Measurements from ENCODE around the gene EXOC4.

- TF ChIP-seq EZH2 (IDR thresholded peaks at IDR 0.05; ENCODE audit: low read length, missing control alignments) = no peak
- no peak for TF ChIP-seq CTCF (conservative IDR thresholded peaks at IDR 0.05 in 1 of 2, IDR thresholded peaks at IDR 0.05 in 1 of 2; ENCODE audit: low read depth in 1 of 2, low read length in 2 of 2)
These were observed 286.1 kb downstream of the EXOC4 start for GRCh38 chr7:133539016-133539415.

All from fibroblast of lung (primary cell).